IMR-90 (cell line): ENCODE data around the gene PDE4A. TPM values are rescaled to one million over a fixed set of nuclear protein-coding genes. Genes with fewer than 3 reads are reported as not detected.

Experiments used
- ATAC-seq: fragments of 200-7000 bp; cut with Tn5 transposase; 2 replicates; pipeline ENCODE4 v1.9.1; 2020; ENCODE audit warnings: low read depth, mild to moderate bottlenecking, moderate library complexity
- BruUV-seq: library from RNA; stranded (reverse); fragments of 400-500 nt; replicated peaks from 2 replicates; lab custom pipeline; 2021; lab: Mats Ljungman, UMichigan
- CTCF ChIA-PET: fragments of 300-600 bp; formaldehyde crosslinking; extraction: SDS; loops from one replicate; lab custom pipeline; 2021; ENCODE audit warnings: antibody characterized with exemption; lab: Yijun Ruan, JAX
- POLR2A ChIA-PET: fragments of 300-600 bp; sonication (Branson Sonifier 250); formaldehyde crosslinking; loops from one replicate; lab custom pipeline; 2022; ENCODE audit warnings: antibody characterized with exemption; ENCODE audit not compliant: unreplicated experiment; lab: Charles Lee
- DNase-seq: peaks from one replicate; pipeline ENCODE4 v3.0.0; 2013
- H2AFZ ChIP-seq: replicated peaks from 2 replicates; pipeline ENCODE3; 2013; ENCODE audit warnings: low read length, mild to moderate bottlenecking; ENCODE audit not compliant: poor library complexity
- H2AK5ac ChIP-seq: 2 replicates; pipeline ENCODE4 v1.6.1; 2013; ENCODE audit warnings: low read depth, low read length, inconsistent platforms
- H2AK9ac ChIP-seq: replicated peaks from 2 replicates; pipeline ENCODE3; 2013; ENCODE audit warnings: mild to moderate bottlenecking, low read depth, low read length, moderate library complexity; ENCODE audit not compliant: poor library complexity
- H2BK120ac ChIP-seq: 2 replicates; pipeline ENCODE4 v1.6.1; 2013; ENCODE audit warnings: low read depth, low read length, inconsistent platforms
- H2BK15ac ChIP-seq: 3 replicates; pipeline ENCODE4 v1.6.1; 2013; ENCODE audit warnings: low read depth, low read length, inconsistent platforms
- H2BK20ac ChIP-seq: 2 replicates; pipeline ENCODE4 v1.6.1; 2013; ENCODE audit warnings: low read depth, mild to moderate bottlenecking, inconsistent platforms, low read length, moderate library complexity
- H2BK5ac ChIP-seq: 2 replicates; pipeline ENCODE4 v1.6.1; 2013; ENCODE audit warnings: mild to moderate bottlenecking, low read depth, low read length, inconsistent platforms; ENCODE audit not compliant: poor library complexity, severe bottlenecking
- H3K14ac ChIP-seq: replicated peaks from 2 replicates; pipeline ENCODE4 v1.6.1; 2013; ENCODE audit warnings: low read depth, low read length, inconsistent platforms
- H3K18ac ChIP-seq: 2 replicates; pipeline ENCODE4 v1.6.1; 2013; ENCODE audit warnings: low read depth, low read length, control low read depth
- H3K23ac ChIP-seq: 2 replicates; pipeline ENCODE4 v1.6.1; 2013; ENCODE audit warnings: low read depth, low read length, inconsistent platforms
- H3K27ac ChIP-seq: 2 replicates; pipeline ENCODE4 v1.5.1; 2013; ENCODE audit warnings: mild to moderate bottlenecking, control low read depth, low read length; ENCODE audit not compliant: insufficient read depth
- H3K27me3 ChIP-seq: 2 replicates; pipeline ENCODE4 v1.6.1; 2013; ENCODE audit warnings: low read length; ENCODE audit not compliant: control insufficient read depth, insufficient read depth
- H3K36me3 ChIP-seq: 2 replicates; pipeline ENCODE4 v1.6.1; 2013; ENCODE audit warnings: low read length, mixed read lengths; ENCODE audit not compliant: control insufficient read depth, insufficient read depth
- H3K4ac ChIP-seq: 2 replicates; pipeline ENCODE4 v1.6.1; 2013; ENCODE audit warnings: low read depth, low read length, inconsistent platforms
- H3K4me1 ChIP-seq: 2 replicates; pipeline ENCODE4 v1.6.1; 2013; ENCODE audit warnings: low read length, mixed read lengths; ENCODE audit not compliant: control insufficient read depth, insufficient read depth
- H3K4me2 ChIP-seq: 2 replicates; pipeline ENCODE4 v1.6.1; 2013; ENCODE audit warnings: low read depth, mild to moderate bottlenecking, control low read depth, low read length, moderate library complexity
- H3K4me3 ChIP-seq: 2 replicates; pipeline ENCODE4 v1.5.1; 2013; ENCODE audit warnings: low read depth, mild to moderate bottlenecking, control low read depth, low read length, moderate library complexity; ENCODE audit not compliant: insufficient read depth
- H3K56ac ChIP-seq: 2 replicates; pipeline ENCODE4 v1.6.1; 2013; ENCODE audit warnings: low read length, inconsistent platforms; ENCODE audit not compliant: insufficient read depth; ENCODE audit errors: extremely low read depth
- H3K79me1 ChIP-seq, 2 experiments: 2 replicates each; pipeline ENCODE4 v1.6.1; 2013; ENCODE audit warnings: low read length in 2 of 2, inconsistent platforms in 1 of 2, low read depth in 1 of 2
- H3K9ac ChIP-seq: 2 replicates; pipeline ENCODE4 v1.6.1; 2013; ENCODE audit warnings: low read depth, low read length, control low read depth
- H3K9me1 ChIP-seq: 2 replicates; pipeline ENCODE4 v1.6.1; 2013; ENCODE audit warnings: low read length, inconsistent platforms; ENCODE audit not compliant: insufficient read depth
- H3K9me3 ChIP-seq: 2 replicates; pipeline ENCODE4 v1.6.1; 2013; ENCODE audit warnings: low read length; ENCODE audit not compliant: control insufficient read depth, insufficient read depth
- H4K20me1 ChIP-seq: 2 replicates; pipeline ENCODE4 v1.6.1; 2013; ENCODE audit warnings: low read length, inconsistent platforms; ENCODE audit not compliant: insufficient read depth
- H4K5ac ChIP-seq: 2 replicates; pipeline ENCODE4 v1.6.1; 2013; ENCODE audit warnings: mild to moderate bottlenecking, low read depth, low read length, control low read depth
- H4K8ac ChIP-seq, 2 experiments: 2 replicates each; pipeline ENCODE4 v1.6.1; 2013; ENCODE audit warnings: low read depth in 2 of 2, low read length in 2 of 2, control low read depth in 1 of 2, inconsistent platforms in 1 of 2
- H4K91ac ChIP-seq: 2 replicates; pipeline ENCODE4 v1.6.1; 2013; ENCODE audit warnings: low read depth, low read length, inconsistent platforms; ENCODE audit not compliant: insufficient read depth
- BHLHE40 ChIP-seq: fragments of 150-350 bp; IDR thresholded peaks from 2 replicates; pipeline ENCODE4 v1.6.1; 2016; ENCODE audit warnings: mild to moderate bottlenecking, low read depth, low read length
- CEBPB ChIP-seq: IDR thresholded peaks from 2 replicates; pipeline ENCODE4 v1.6.1; 2012; ENCODE audit warnings: low read depth, low read length, improper control_type of control experiment
- CHD1 ChIP-seq: IDR thresholded peaks from 2 replicates; pipeline ENCODE4 v1.6.1; 2012; ENCODE audit warnings: low read depth, low read length, improper control_type of control experiment
- FOS ChIP-seq: fragments of 150-350 bp; IDR thresholded peaks from 2 replicates; pipeline ENCODE4 v1.6.1; 2016; ENCODE audit warnings: low read depth, low read length
- MAFK ChIP-seq: IDR thresholded peaks from 2 replicates; pipeline ENCODE4 v1.6.1; 2012; ENCODE audit warnings: low read depth, low read length, improper control_type of control experiment
- MAZ ChIP-seq: IDR thresholded peaks from 2 replicates; pipeline ENCODE4 v1.6.1; 2012; ENCODE audit warnings: low read depth, mild to moderate bottlenecking, low read length, improper control_type of control experiment, moderate library complexity, borderline replicate concordance
- MXI1 ChIP-seq: IDR thresholded peaks from 2 replicates; pipeline ENCODE4 v1.6.1; 2012; ENCODE audit warnings: low read depth, mild to moderate bottlenecking, low read length, moderate library complexity, borderline replicate concordance
- NFE2L2 ChIP-seq: fragments of 150-350 bp; IDR thresholded peaks from 2 replicates; pipeline ENCODE4 v1.6.1; 2016; ENCODE audit warnings: low read depth, mild to moderate bottlenecking, low read length
- POLR2A ChIP-seq: IDR thresholded peaks from 2 replicates; pipeline ENCODE4 v1.6.1; 2012; ENCODE audit warnings: mild to moderate bottlenecking, low read depth, low read length
- RAD21 ChIP-seq: IDR thresholded peaks from 2 replicates; pipeline ENCODE4 v1.6.1; 2012; ENCODE audit warnings: low read length, improper control_type of control experiment
- RCOR1 ChIP-seq: IDR thresholded peaks from 2 replicates; pipeline ENCODE4 v1.6.1; 2012; ENCODE audit warnings: mild to moderate bottlenecking, low read length, improper control_type of control experiment; ENCODE audit not compliant: insufficient replicate concordance
- RFX5 ChIP-seq: IDR thresholded peaks from 2 replicates; pipeline ENCODE4 v1.8.0; 2012; ENCODE audit warnings: low read depth, mild to moderate bottlenecking, low read length, moderate library complexity
- SMC3 ChIP-seq: fragments of 150-350 bp; IDR thresholded peaks from 2 replicates; pipeline ENCODE4 v1.6.1; 2016; ENCODE audit warnings: low read depth, mild to moderate bottlenecking, antibody characterized with exemption, low read length, moderate library complexity
- WGBS, 2 experiments: methylation state at CpG; one replicate each; pipeline versions ENCODE4 v1.1.5 to v1.1.7; 2013; ENCODE audit warnings: missing lambda C conversion rate in 2 of 2; ENCODE audit not compliant: insufficient read length in 1 of 2; ENCODE audit errors: extremely low coverage in 2 of 2; 5-methylcytosine and 5-hydroxymethylcytosine counted together
- dilution Hi-C: fragments of 300-500 bp; cut with HindIII; formaldehyde crosslinking; loops from one replicate; pipeline ENCODE4 v1.14.3; 2018; ENCODE audit warnings: low sequenced_read_pairs; ENCODE audit not compliant: unreplicated experiment
- in situ Hi-C: fragments of 300-500 bp; cut with MboI; formaldehyde crosslinking; loops from 3 replicates; pipeline ENCODE4 v1.14.3; 2019; ENCODE audit warnings: low sequenced_read_pairs, inconsistent platforms, mixed read lengths
- intact Hi-C: fragments of 100-400 bp; cut with micrococcal nuclease; formaldehyde crosslinking; loops from 2 replicates; pipeline ENCODE4 v1.10.0; 2022
- polyA plus RNA-seq, 3 experiments: library from polyadenylated mRNA; depleted of rRNA; stranded (reverse); fragments of >200 nt; gene quantifications; 2 replicates each; pipeline ENCODE4 v1.2.3, GENCODE V29; 2012; ENCODE audit warnings: low replicate concordance in 1 of 3
- total RNA-seq: library from RNA; depleted of rRNA; stranded (reverse); fragments of >200 nt; gene quantifications from 2 replicates; pipeline ENCODE4 v1.2.3, GENCODE V29; 2012
- TF ChIP-seq, protein P1 (sequence below): fragments of 150-350 bp; IDR thresholded peaks from 2 replicates; pipeline ENCODE4 v1.6.1; 2017; ENCODE audit warnings: mild to moderate bottlenecking, antibody characterized with exemption, low read length, low read depth
- TF ChIP-seq, protein P2 (sequence below): conservative IDR thresholded peaks from 2 replicates; pipeline ENCODE4 v1.5.1; 2012; ENCODE audit warnings: mild to moderate bottlenecking, low read depth, low read length, improper control_type of control experiment
- TF ChIP-seq, protein P3 (sequence below): fragments of 150-350 bp; IDR thresholded peaks from 2 replicates; pipeline ENCODE4 v1.6.1; 2016; ENCODE audit warnings: low read depth, mild to moderate bottlenecking, low read length, moderate library complexity, borderline replicate concordance

Gene PDE4A
- total and polyA plus RNA-seq, 2 of the 4 experiments (the other 2 are of a cell fraction) = 1.8 to 7.0 TPM

DNA sequence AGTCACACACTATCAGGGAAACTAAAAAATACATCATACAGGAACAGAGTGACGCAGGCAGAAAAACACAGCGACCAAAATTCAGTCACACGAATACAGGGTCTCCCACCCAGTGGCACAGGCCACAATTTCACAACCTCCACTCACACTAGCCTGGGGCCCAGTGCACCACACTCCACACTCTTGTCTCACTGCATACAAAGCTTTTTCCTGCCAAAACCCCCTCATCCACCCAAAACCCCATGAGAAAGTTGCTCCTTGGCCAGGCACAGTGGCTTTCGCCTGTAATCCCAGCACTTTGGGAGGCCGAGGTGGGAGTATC is 95.7 kb downstream of the PDE4A start:
- Histone ChIP-seq H3K4ac (no peak overlapping the region), H2AK9ac (no peak overlapping the region), H3K9ac (no peak overlapping the region), H2BK15ac (no peak overlapping the region), H3K79me1 (no peaks in the 10 kb centered on the region), H3K4me1 (peaks cover 4% of the 10 kb centered on the region), H3K27me3 (peaks cover 49% of the 10 kb centered on the region), H3K27ac (no peak overlapping the region), H3K9me3 (no peaks in the 10 kb centered on the region), H2BK5ac (no peak overlapping the region), H4K91ac (no peak overlapping the region), H3K9me1 (no peaks in the 10 kb centered on the region), H2BK120ac (no peak overlapping the region), H4K20me1 (no peaks in the 10 kb centered on the region), H3K18ac (no peak overlapping the region), H4K8ac (no peak overlapping the region), H3K14ac (no peak overlapping the region), H2AFZ (no peak overlapping the region), H3K4me2 (no peak overlapping the region), H3K56ac (no peak overlapping the region), H2BK20ac (no peak overlapping the region), H2AK5ac (no peak overlapping the region), H4K5ac (no peak overlapping the region), H3K36me3 (no peaks in the 10 kb centered on the region), H3K4me3 (no peak overlapping the region), H3K23ac (no peak overlapping the region)
- DNase-seq (no peak), ATAC-seq (no peak)
- no TSS peak for BruUV-seq
- WGBS, 2 experiments = 87% methylated on average over 3 of the region's 5 CpGs; no CpG with 5 or more reads in 1 of the 2 experiments
- dilution Hi-C loops (no loop called here), in situ Hi-C loops (no loop called here), intact Hi-C loops (no loop called here)
- TF ChIP-seq MXI1 (no peak), RAD21 (no peak), SMC3 (no peak), FOS (no peak), RCOR1 (no peak), POLR2A (no peak), CHD1 (no peak), BHLHE40 (no peak), MAFK (no peak), NFE2L2 (no peak), RFX5 (no peak), MAZ (no peak), CEBPB (no peak)
- TF ChIP-seq, protein P1, sequence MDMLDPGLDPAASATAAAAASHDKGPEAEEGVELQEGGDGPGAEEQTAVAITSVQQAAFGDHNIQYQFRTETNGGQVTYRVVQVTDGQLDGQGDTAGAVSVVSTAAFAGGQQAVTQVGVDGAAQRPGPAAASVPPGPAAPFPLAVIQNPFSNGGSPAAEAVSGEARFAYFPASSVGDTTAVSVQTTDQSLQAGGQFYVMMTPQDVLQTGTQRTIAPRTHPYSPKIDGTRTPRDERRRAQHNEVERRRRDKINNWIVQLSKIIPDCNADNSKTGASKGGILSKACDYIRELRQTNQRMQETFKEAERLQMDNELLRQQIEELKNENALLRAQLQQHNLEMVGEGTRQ = no peak
- TF ChIP-seq, protein P2, sequence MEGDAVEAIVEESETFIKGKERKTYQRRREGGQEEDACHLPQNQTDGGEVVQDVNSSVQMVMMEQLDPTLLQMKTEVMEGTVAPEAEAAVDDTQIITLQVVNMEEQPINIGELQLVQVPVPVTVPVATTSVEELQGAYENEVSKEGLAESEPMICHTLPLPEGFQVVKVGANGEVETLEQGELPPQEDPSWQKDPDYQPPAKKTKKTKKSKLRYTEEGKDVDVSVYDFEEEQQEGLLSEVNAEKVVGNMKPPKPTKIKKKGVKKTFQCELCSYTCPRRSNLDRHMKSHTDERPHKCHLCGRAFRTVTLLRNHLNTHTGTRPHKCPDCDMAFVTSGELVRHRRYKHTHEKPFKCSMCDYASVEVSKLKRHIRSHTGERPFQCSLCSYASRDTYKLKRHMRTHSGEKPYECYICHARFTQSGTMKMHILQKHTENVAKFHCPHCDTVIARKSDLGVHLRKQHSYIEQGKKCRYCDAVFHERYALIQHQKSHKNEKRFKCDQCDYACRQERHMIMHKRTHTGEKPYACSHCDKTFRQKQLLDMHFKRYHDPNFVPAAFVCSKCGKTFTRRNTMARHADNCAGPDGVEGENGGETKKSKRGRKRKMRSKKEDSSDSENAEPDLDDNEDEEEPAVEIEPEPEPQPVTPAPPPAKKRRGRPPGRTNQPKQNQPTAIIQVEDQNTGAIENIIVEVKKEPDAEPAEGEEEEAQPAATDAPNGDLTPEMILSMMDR = no peak
- TF ChIP-seq, protein P3, sequence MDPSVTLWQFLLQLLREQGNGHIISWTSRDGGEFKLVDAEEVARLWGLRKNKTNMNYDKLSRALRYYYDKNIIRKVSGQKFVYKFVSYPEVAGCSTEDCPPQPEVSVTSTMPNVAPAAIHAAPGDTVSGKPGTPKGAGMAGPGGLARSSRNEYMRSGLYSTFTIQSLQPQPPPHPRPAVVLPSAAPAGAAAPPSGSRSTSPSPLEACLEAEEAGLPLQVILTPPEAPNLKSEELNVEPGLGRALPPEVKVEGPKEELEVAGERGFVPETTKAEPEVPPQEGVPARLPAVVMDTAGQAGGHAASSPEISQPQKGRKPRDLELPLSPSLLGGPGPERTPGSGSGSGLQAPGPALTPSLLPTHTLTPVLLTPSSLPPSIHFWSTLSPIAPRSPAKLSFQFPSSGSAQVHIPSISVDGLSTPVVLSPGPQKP = no peak
- ChIA-PET POLR2A (no interaction called here), CTCF (interaction anchor here (1.7 kb wide), 1 partner anchor 10 kb away, joined by 4 read pairs; no protein-coding TSS in a partner anchor)
